OCI-LY3 (cell line): ENCODE measurements around the gene RCCD1.

Experiments used
- EZH2phosphoT487 ChIP-seq: fragments of 200-600 bp; shearing (Covaris generic); IDR thresholded peaks from 2 replicates; pipeline ENCODE4 v1.6.1; 2018; ENCODE audit warnings: antibody characterized with exemption, mixed run types, low read depth
- TF ChIP-seq, protein P1 (sequence below): fragments of 200-600, 300-600 bp; sonication (generic); IDR thresholded peaks from 2 replicates; pipeline ENCODE4 v1.5.1; 2014; ENCODE audit warnings: antibody characterized with exemption, low read length, low read depth

DNA sequence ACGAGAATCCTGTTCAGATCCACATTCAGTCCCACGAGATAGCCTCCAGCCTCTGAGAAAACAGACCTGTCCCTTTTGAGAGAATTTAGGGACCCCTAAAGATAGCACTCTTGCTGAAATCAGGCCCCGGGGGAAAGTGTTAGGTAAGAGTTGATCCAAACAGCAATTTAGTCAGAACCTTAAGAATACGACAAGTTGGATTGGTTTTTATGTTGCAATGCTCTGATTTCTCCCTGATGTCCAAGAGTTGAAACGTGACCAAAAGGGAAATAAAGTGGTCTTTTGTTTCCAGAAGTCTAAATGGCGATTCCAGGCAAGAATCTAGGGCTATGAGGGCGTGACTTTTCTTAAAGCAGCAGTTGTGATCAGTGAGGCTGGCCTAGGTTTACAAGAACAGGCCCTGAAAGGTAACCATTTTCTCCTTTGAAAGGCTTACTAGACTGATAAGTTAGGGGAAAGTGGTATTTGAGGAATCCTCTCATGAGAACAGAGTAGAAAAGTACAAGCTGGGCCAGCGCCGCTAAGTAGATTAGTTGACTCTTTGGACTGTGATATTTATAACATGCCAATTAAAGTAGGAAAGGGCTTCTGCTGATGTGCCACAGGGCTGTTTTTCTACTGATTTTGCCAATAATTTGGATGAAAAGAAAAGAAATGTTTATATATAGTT is 46.7 kb upstream of the RCCD1 start:
- TF ChIP-seq, protein P1, sequence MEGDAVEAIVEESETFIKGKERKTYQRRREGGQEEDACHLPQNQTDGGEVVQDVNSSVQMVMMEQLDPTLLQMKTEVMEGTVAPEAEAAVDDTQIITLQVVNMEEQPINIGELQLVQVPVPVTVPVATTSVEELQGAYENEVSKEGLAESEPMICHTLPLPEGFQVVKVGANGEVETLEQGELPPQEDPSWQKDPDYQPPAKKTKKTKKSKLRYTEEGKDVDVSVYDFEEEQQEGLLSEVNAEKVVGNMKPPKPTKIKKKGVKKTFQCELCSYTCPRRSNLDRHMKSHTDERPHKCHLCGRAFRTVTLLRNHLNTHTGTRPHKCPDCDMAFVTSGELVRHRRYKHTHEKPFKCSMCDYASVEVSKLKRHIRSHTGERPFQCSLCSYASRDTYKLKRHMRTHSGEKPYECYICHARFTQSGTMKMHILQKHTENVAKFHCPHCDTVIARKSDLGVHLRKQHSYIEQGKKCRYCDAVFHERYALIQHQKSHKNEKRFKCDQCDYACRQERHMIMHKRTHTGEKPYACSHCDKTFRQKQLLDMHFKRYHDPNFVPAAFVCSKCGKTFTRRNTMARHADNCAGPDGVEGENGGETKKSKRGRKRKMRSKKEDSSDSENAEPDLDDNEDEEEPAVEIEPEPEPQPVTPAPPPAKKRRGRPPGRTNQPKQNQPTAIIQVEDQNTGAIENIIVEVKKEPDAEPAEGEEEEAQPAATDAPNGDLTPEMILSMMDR, result no peak
- no peak for TF ChIP-seq EZH2phosphoT487
